ENCODE results near the gene ZDHHC24.

The ZDHHC24 gene

GRCh38 chr11:66564984-66565383, 19.1 kb upstream of the ZDHHC24 start:
- Histone ChIP-seq H3K27ac (ENCODE audit: low read length) (no peak overlapping the region), H3K27me3 (ENCODE audit: control insufficient read depth in 1 of 2, insufficient read depth in 2 of 2, low read length in 2 of 2) (no peaks in the 10 kb centered on the region), H3K9me3 (ENCODE audit: control insufficient read depth in 2 of 2, low read length in 2 of 2) (no peaks in the 10 kb centered on the region), H3K9ac (ENCODE audit: low read length in 2 of 2) (no peak overlapping the region), H3K4me1 (ENCODE audit: control insufficient read depth, insufficient read depth, low read length) (peaks cover 14% of the 10 kb centered on the region), H3K36me3 (ENCODE audit: control insufficient read depth in 2 of 2, insufficient read depth in 2 of 2, low read length in 2 of 2) (peaks cover 6 to 8% of the 10 kb centered on the region in 2 donors), H3K4me3 (ENCODE audit: low read length in 2 of 2) (no peak overlapping the region)

GRCh38 chr11:66564538-66564937, 18.7 kb upstream of the ZDHHC24 start:
- no peak overlapping the region for H3K9ac ChIP-seq (ENCODE audit: low read length in 2 of 2)
- no peak overlapping the region for H3K27ac ChIP-seq (ENCODE audit: low read length)
- no peaks in the 10 kb centered on the region for H3K9me3 ChIP-seq (ENCODE audit: control insufficient read depth in 2 of 2, low read length in 2 of 2)
- H3K4me3 ChIP-seq (ENCODE audit: low read length in 2 of 2) = no peak overlapping the region
- no peaks in the 10 kb centered on the region for H3K27me3 ChIP-seq (ENCODE audit: control insufficient read depth in 1 of 2, insufficient read depth in 2 of 2, low read length in 2 of 2)
- H3K36me3 ChIP-seq (ENCODE audit: control insufficient read depth in 2 of 2, insufficient read depth in 2 of 2, low read length in 2 of 2) = peaks cover 6 to 8% of the 10 kb centered on the region in 2 donors
- peaks cover 14% of the 10 kb centered on the region for H3K4me1 ChIP-seq (ENCODE audit: control insufficient read depth, insufficient read depth, low read length)

DNA sequence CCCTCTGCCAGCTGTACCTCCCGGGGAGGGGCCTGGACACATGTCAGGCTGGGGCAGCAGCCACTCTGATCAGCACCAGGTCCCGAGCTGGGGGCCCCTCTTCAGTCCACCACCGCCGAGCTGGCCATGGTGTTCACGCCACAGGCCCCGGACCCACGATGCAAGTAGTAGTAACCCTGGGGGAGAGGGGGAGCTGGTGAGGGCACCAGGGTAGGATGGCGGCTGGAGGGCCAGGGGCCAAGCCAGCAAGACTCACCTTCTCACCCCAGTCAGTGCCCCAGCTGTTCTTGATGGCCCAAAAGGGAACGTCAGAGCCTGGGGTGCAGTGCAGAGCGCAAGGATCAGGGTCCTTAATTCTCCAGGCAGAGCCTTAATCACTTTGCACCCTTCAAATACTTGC, 18.0 kb upstream of the ZDHHC24 start:
- Histone ChIP-seq H3K36me3 (ENCODE audit: control insufficient read depth in 2 of 2, insufficient read depth in 2 of 2, low read length in 2 of 2) (peaks cover 6 to 8% of the 10 kb centered on the region in 2 donors), H3K27me3 (ENCODE audit: control insufficient read depth in 1 of 2, insufficient read depth in 2 of 2, low read length in 2 of 2) (no peaks in the 10 kb centered on the region), H3K9me3 (ENCODE audit: control insufficient read depth in 2 of 2, low read length in 2 of 2) (no peaks in the 10 kb centered on the region), H3K4me3 (ENCODE audit: low read length in 2 of 2) (no peak overlapping the region), H3K9ac (ENCODE audit: low read length in 2 of 2) (no peak overlapping the region), H3K4me1 (ENCODE audit: control insufficient read depth, insufficient read depth, low read length) (peaks cover 19% of the 10 kb centered on the region), H3K27ac (ENCODE audit: low read length) (no peak overlapping the region)

DNA sequence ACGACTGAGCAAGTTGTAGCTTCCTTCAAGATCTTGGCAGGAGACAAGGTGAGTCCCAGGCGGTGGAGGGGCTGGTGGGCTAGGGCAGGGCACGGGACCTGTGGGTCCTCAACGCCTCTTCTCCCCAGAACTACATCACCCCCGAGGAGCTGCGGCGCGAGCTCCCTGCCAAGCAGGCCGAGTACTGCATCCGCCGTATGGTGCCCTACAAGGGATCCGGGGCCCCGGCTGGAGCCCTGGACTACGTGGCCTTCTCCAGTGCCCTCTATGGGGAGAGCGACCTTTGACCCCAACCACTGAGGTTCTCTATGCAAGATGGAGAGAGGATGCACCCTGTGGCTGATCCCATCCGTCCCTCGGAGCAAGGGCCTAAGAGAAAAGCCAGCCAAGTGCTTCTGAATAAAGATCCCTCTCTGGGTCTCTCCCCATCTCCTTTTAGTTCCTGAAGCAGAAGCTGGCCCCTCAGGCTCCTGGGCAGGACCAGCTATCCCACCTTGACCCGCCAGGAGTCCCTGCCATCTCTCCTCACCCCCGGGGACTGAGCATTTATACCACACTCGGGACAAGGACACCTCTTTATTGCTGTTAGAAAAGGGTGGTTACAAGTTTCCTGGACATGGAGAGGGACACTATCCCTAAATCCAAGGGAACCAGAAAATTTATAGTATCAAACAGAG, 17.2 kb upstream of the ZDHHC24 start:
- H3K27me3 ChIP-seq (ENCODE audit: control insufficient read depth in 1 of 2, insufficient read depth in 2 of 2, low read length in 2 of 2) = no peaks in the 10 kb centered on the region
- no peaks in the 10 kb centered on the region for H3K9me3 ChIP-seq (ENCODE audit: control insufficient read depth in 2 of 2, low read length in 2 of 2)
- no peak overlapping the region for H3K4me3 ChIP-seq (ENCODE audit: low read length in 2 of 2)
- peaks cover 19% of the 10 kb centered on the region for H3K4me1 ChIP-seq (ENCODE audit: control insufficient read depth, insufficient read depth, low read length)
- peaks cover 6 to 8% of the 10 kb centered on the region in 2 donors for H3K36me3 ChIP-seq (ENCODE audit: control insufficient read depth in 2 of 2, insufficient read depth in 2 of 2, low read length in 2 of 2)
- H3K27ac ChIP-seq (ENCODE audit: low read length) = no peak overlapping the region
- no peak overlapping the region for H3K9ac ChIP-seq (ENCODE audit: low read length in 2 of 2)

- Histone ChIP-seq H3K4me3 (ENCODE audit: low read length in 2 of 2) (no peak overlapping the region), H3K27me3 (ENCODE audit: control insufficient read depth in 1 of 2, insufficient read depth in 2 of 2, low read length in 2 of 2) (no peaks in the 10 kb centered on the region), H3K9ac (ENCODE audit: low read length in 2 of 2) (no peak overlapping the region), H3K27ac (ENCODE audit: low read length) (no peak overlapping the region), H3K9me3 (ENCODE audit: control insufficient read depth in 2 of 2, low read length in 2 of 2) (no peaks in the 10 kb centered on the region), H3K36me3 (ENCODE audit: control insufficient read depth in 2 of 2, insufficient read depth in 2 of 2, low read length in 2 of 2) (peaks cover 6 to 8% of the 10 kb centered on the region in 2 donors), H3K4me1 (ENCODE audit: control insufficient read depth, insufficient read depth, low read length) (peaks cover 11% of the 10 kb centered on the region)
Observed at GRCh38 chr11:66562275-66562674, 16.4 kb upstream of the ZDHHC24 start.

GRCh38 chr11:66561975-66562248, 16.1 kb upstream of the ZDHHC24 start:
- Histone ChIP-seq H3K4me3 (ENCODE audit: low read length in 2 of 2) (no peak overlapping the region), H3K9me3 (ENCODE audit: control insufficient read depth in 2 of 2, low read length in 2 of 2) (no peaks in the 10 kb centered on the region), H3K27ac (ENCODE audit: low read length) (no peak overlapping the region), H3K4me1 (ENCODE audit: control insufficient read depth, insufficient read depth, low read length) (peaks cover 10% of the 10 kb centered on the region), H3K9ac (ENCODE audit: low read length in 2 of 2) (no peak overlapping the region), H3K27me3 (ENCODE audit: control insufficient read depth in 1 of 2, insufficient read depth in 2 of 2, low read length in 2 of 2) (no peaks in the 10 kb centered on the region), H3K36me3 (ENCODE audit: control insufficient read depth in 2 of 2, insufficient read depth in 2 of 2, low read length in 2 of 2) (peaks cover 6 to 8% of the 10 kb centered on the region in 2 donors)

DNA sequence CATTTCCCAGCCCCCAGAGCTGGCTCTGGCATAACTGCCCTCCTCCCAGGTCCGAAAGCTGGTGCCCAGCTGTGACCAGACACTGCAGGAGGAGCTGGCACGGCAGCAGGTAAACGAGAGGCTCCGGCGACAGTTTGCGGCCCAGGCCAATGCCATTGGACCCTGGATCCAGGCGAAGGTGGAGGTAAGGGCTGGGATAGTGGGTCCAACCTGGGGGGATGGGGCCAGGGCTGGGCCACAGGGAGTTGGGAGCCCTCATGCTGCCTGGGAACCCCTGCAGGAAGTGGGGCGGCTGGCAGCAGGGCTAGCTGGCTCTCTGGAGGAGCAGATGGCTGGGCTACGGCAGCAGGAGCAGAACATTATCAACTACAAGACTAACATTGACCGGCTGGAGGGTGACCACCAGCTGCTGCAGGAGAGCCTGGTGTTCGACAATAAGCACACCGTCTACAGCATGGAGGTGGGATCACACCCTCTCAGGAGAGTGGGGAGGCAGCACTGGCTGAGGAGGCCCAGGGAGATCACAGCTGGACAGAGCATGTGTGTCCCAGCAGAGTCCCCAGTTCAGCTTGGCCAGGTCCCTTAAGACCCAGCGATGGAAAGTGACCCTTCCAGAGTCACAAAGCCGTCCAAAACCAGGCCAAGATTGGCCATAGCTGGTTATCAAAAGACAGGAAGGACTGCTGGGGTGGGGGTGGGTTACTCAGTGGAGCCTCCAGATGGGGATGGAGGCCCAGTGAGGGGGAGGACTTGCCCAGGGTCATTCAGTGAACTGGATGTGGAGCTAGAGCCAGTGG, 15.5 kb upstream of the ZDHHC24 start:
- Histone ChIP-seq H3K4me3 (ENCODE audit: low read length in 2 of 2) (no peak overlapping the region), H3K27ac (ENCODE audit: low read length) (no peak overlapping the region), H3K27me3 (ENCODE audit: control insufficient read depth in 1 of 2, insufficient read depth in 2 of 2, low read length in 2 of 2) (no peaks in the 10 kb centered on the region), H3K4me1 (ENCODE audit: control insufficient read depth, insufficient read depth, low read length) (peaks cover 10% of the 10 kb centered on the region), H3K36me3 (ENCODE audit: control insufficient read depth in 2 of 2, insufficient read depth in 2 of 2, low read length in 2 of 2) (peaks cover 6 to 8% of the 10 kb centered on the region in 2 donors), H3K9ac (ENCODE audit: low read length in 2 of 2) (no peak overlapping the region), H3K9me3 (ENCODE audit: control insufficient read depth in 2 of 2, low read length in 2 of 2) (no peaks in the 10 kb centered on the region)

DNA sequence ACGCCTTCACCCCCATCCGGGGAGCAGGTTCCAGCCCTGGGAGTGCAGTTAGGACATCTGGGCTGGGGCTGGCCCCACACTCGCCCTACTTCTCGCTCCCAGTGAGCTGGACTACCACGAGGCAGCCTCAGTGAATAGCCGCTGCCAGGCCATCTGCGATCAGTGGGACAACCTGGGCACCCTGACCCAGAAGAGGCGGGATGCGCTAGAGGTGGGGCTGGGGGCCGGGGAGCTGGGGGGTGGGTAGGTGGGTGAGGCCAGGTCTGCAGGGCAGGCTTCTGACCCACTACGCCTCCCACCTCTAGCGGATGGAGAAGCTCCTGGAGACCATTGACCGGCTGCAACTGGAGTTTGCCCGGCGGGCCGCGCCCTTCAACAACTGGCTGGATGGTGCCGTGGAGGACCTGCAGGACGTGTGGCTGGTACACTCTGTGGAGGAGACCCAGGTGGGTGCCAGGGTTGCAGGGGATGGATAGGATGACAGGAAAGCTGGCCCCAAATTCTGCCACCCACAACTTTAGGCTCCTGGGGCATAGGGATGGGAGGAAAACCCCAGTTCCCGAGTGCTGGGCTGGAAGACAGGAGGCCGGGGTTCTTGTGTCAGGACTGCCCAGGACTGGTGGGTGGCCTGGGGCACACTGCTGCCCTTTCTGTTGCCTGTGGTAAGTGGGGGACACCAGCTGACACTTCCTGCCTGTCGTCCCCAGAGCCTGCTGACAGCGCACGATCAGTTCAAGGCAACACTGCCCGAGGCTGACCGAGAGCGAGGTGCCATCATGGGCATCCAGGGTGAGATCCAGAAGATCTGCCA, 14.2 kb upstream of the ZDHHC24 start:
- Histone ChIP-seq H3K9ac (ENCODE audit: low read length in 2 of 2) (no peak overlapping the region), H3K9me3 (ENCODE audit: control insufficient read depth in 2 of 2, low read length in 2 of 2) (no peaks in the 10 kb centered on the region), H3K4me1 (ENCODE audit: control insufficient read depth, insufficient read depth, low read length) (peaks cover 10% of the 10 kb centered on the region), H3K27me3 (ENCODE audit: control insufficient read depth in 1 of 2, insufficient read depth in 2 of 2, low read length in 2 of 2) (peaks cover 0 to 5% of the 10 kb centered on the region in 2 donors), H3K27ac (ENCODE audit: low read length) (no peak overlapping the region), H3K36me3 (ENCODE audit: control insufficient read depth in 2 of 2, insufficient read depth in 2 of 2, low read length in 2 of 2) (peaks cover 0 to 6% of the 10 kb centered on the region in 2 donors), H3K4me3 (ENCODE audit: low read length in 2 of 2) (no peak overlapping the region)

GRCh38 chr11:66559142-66559865, 13.5 kb upstream of the ZDHHC24 start:
- Histone ChIP-seq H3K4me3 (ENCODE audit: low read length in 2 of 2) (peak overlapping the region in 1 of 2 donors; percentile 22), H3K36me3 (ENCODE audit: control insufficient read depth in 2 of 2, insufficient read depth in 2 of 2, low read length in 2 of 2) (no peaks in the 10 kb centered on the region), H3K9ac (ENCODE audit: low read length in 2 of 2) (no peak overlapping the region), H3K27ac (ENCODE audit: low read length) (no peak overlapping the region), H3K27me3 (ENCODE audit: control insufficient read depth in 1 of 2, insufficient read depth in 2 of 2, low read length in 2 of 2) (peaks cover 0 to 5% of the 10 kb centered on the region in 2 donors), H3K9me3 (ENCODE audit: control insufficient read depth in 2 of 2, low read length in 2 of 2) (no peaks in the 10 kb centered on the region), H3K4me1 (ENCODE audit: control insufficient read depth, insufficient read depth, low read length) (peaks cover 10% of the 10 kb centered on the region)

DNA sequence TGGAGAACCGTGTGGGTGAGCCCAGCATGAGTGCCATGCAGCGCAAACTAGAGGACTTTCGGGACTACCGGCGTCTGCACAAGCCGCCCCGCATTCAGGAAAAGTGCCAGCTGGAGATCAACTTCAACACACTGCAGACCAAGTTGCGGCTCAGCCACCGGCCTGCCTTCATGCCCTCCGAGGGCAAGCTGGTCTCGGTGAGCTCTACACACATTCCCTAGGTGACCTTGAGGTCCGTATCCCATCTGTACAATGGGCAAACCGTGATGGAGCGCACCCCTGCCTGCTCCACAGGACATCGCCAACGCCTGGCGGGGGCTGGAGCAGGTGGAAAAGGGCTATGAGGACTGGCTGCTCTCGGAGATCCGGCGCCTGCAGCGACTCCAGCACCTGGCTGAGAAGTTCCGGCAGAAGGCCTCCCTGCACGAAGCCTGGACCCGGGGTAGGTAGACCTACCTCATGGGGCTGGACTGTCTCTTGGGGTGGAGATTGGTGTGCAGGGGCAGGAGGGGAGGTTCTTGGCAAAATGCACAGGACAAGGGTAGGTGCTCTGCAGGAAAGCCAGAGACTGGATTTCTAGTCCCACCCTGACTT, 12.0 kb upstream of the ZDHHC24 start:
- H3K4me1 ChIP-seq (ENCODE audit: control insufficient read depth, insufficient read depth, low read length) = peaks cover 10% of the 10 kb centered on the region

More for the DNA sequence above, 12.0 kb upstream of the ZDHHC24 start:
- no peaks in the 10 kb centered on the region for H3K36me3 ChIP-seq (ENCODE audit: control insufficient read depth in 2 of 2, insufficient read depth in 2 of 2, low read length in 2 of 2)
- no peak overlapping the region for H3K4me3 ChIP-seq (ENCODE audit: low read length in 2 of 2)
- H3K9me3 ChIP-seq (ENCODE audit: control insufficient read depth in 2 of 2, low read length in 2 of 2) = no peaks in the 10 kb centered on the region
- peaks cover 0 to 5% of the 10 kb centered on the region in 2 donors for H3K27me3 ChIP-seq (ENCODE audit: control insufficient read depth in 1 of 2, insufficient read depth in 2 of 2, low read length in 2 of 2)
- H3K9ac ChIP-seq (ENCODE audit: low read length in 2 of 2) = no peak overlapping the region
- H3K27ac ChIP-seq (ENCODE audit: low read length) = no peak overlapping the region

Data from stomach smooth muscle (tissue), 2 donors.